ENCODE results near the gene RUNDC3A.

DNA sequence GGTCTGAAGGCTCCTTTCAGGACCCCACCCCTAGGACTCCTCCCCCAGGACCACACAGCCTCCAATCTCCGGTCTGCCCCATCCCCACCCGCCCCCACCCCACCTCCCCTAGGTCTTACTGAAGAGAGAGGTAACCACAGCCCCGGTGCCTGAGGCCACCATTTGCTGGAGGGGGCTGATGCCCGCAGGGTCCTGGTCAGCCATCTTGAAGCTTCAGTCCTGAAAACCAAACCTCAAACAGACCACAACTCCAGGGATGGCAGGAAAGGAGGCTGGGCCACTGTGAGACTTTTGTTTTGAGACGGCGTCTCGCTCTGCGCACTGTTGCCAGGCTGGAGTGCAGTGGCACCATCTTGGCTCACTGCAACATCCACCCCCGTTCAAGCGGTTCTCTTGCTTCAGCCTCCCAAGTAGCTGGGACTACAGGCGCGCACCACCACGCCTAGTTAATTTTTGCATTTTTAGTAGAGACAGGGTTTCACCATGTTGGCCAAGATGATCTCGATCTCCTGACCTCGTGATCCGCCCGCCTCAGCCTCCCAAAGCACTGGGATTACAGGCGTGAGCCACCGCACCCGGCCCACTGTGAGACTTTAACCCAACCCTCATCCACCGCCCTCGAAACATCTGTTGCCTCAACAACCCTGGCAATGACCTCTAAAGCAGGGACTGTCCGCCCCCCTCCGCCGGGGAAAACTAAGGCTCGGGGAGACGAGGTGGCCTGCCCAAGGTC lies 15.1 kb downstream of the RUNDC3A start:
- TF ChIP-seq, protein P1, sequence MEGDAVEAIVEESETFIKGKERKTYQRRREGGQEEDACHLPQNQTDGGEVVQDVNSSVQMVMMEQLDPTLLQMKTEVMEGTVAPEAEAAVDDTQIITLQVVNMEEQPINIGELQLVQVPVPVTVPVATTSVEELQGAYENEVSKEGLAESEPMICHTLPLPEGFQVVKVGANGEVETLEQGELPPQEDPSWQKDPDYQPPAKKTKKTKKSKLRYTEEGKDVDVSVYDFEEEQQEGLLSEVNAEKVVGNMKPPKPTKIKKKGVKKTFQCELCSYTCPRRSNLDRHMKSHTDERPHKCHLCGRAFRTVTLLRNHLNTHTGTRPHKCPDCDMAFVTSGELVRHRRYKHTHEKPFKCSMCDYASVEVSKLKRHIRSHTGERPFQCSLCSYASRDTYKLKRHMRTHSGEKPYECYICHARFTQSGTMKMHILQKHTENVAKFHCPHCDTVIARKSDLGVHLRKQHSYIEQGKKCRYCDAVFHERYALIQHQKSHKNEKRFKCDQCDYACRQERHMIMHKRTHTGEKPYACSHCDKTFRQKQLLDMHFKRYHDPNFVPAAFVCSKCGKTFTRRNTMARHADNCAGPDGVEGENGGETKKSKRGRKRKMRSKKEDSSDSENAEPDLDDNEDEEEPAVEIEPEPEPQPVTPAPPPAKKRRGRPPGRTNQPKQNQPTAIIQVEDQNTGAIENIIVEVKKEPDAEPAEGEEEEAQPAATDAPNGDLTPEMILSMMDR (IDR thresholded peaks at IDR 0.05) = no peak
- TF ChIP-seq EP300 (IDR thresholded peaks at IDR 0.05) = no peak
- no peak for TF ChIP-seq POLR2A (IDR thresholded peaks at IDR 0.05)

Data from ovary (tissue), 3 donors.